Measurements from ENCODE around the gene SLC24A3.

DNA sequence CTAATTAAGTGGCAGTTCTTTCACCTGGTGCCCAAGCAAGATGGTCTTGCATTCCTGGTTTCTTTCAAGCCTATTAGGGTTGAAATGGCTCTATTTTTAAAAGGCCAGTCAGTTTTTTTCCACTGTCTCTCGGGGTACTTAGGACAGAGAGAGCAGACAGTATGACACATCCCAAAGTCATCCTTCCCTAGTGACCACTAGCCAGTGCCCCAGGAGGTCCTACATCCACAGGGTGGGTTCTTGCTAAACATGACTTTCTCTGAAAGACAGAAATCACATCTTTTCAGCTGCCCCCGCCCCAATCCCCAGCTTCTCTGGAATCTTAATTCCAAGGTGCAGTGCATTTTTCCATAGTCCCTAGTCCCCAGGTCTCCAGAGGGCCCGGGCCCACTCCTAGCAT, 192.4 kb downstream of the SLC24A3 start:
- TF ChIP-seq, protein P1, sequence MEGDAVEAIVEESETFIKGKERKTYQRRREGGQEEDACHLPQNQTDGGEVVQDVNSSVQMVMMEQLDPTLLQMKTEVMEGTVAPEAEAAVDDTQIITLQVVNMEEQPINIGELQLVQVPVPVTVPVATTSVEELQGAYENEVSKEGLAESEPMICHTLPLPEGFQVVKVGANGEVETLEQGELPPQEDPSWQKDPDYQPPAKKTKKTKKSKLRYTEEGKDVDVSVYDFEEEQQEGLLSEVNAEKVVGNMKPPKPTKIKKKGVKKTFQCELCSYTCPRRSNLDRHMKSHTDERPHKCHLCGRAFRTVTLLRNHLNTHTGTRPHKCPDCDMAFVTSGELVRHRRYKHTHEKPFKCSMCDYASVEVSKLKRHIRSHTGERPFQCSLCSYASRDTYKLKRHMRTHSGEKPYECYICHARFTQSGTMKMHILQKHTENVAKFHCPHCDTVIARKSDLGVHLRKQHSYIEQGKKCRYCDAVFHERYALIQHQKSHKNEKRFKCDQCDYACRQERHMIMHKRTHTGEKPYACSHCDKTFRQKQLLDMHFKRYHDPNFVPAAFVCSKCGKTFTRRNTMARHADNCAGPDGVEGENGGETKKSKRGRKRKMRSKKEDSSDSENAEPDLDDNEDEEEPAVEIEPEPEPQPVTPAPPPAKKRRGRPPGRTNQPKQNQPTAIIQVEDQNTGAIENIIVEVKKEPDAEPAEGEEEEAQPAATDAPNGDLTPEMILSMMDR (IDR thresholded peaks at IDR 0.05): no peak
- TF ChIP-seq POLR2AphosphoS5 (IDR thresholded peaks at IDR 0.05; ENCODE audit: low read depth, low read length) (no peak), SIN3A (IDR thresholded peaks at IDR 0.05; ENCODE audit: borderline replicate concordance, insufficient read depth, low read depth, low read length) (no peak)
- TF ChIP-seq, protein P2, sequence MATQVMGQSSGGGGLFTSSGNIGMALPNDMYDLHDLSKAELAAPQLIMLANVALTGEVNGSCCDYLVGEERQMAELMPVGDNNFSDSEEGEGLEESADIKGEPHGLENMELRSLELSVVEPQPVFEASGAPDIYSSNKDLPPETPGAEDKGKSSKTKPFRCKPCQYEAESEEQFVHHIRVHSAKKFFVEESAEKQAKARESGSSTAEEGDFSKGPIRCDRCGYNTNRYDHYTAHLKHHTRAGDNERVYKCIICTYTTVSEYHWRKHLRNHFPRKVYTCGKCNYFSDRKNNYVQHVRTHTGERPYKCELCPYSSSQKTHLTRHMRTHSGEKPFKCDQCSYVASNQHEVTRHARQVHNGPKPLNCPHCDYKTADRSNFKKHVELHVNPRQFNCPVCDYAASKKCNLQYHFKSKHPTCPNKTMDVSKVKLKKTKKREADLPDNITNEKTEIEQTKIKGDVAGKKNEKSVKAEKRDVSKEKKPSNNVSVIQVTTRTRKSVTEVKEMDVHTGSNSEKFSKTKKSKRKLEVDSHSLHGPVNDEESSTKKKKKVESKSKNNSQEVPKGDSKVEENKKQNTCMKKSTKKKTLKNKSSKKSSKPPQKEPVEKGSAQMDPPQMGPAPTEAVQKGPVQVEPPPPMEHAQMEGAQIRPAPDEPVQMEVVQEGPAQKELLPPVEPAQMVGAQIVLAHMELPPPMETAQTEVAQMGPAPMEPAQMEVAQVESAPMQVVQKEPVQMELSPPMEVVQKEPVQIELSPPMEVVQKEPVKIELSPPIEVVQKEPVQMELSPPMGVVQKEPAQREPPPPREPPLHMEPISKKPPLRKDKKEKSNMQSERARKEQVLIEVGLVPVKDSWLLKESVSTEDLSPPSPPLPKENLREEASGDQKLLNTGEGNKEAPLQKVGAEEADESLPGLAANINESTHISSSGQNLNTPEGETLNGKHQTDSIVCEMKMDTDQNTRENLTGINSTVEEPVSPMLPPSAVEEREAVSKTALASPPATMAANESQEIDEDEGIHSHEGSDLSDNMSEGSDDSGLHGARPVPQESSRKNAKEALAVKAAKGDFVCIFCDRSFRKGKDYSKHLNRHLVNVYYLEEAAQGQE (IDR thresholded peaks at IDR 0.05; ENCODE audit: insufficient read depth in 1 of 2, low read depth in 2 of 2, low read length in 1 of 2): no peak

Measured in Panc1 (cell line).